ENCODE results near the gene AHNAK. TPM values are rescaled to one million over a fixed set of nuclear protein-coding genes. Genes with fewer than 3 reads are reported as not detected.

AHNAK gene
- total RNA-seq, 1 donor from 2014 or later = 226 TPM

DNA sequence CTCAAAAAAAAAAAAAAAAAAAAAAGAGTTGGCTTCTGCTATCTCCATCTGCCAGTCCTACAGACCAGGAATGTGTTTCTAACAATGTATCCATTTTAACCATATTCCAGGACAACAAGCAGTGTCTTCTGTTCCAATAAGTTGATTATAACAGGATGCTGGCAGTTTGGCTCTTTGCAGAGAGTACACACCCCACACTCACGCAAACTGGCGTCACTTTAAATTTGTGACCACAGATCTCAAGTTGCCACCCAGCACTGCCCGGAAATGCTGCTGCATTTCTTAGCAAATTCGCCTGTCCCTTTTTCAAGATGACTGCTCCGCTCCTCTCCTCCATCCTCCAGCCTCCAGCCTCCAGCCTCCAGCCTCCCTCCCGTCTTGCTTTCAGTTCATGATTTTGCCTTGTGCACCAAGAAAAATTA, 83.5 kb downstream of the AHNAK start:
- DNase-seq (ENCODE audit: low read depth) = no peak
- Histone ChIP-seq H3K27me3 (ENCODE audit: control insufficient read depth, insufficient read depth, low read length) (no peaks in the 10 kb centered on the region), H3K4me3 (ENCODE audit: low read depth, low read length) (no peak overlapping the region), H3K36me3 (ENCODE audit: control insufficient read depth, insufficient read depth, low read length) (no peaks in the 10 kb centered on the region)
- TF ChIP-seq, protein P1, sequence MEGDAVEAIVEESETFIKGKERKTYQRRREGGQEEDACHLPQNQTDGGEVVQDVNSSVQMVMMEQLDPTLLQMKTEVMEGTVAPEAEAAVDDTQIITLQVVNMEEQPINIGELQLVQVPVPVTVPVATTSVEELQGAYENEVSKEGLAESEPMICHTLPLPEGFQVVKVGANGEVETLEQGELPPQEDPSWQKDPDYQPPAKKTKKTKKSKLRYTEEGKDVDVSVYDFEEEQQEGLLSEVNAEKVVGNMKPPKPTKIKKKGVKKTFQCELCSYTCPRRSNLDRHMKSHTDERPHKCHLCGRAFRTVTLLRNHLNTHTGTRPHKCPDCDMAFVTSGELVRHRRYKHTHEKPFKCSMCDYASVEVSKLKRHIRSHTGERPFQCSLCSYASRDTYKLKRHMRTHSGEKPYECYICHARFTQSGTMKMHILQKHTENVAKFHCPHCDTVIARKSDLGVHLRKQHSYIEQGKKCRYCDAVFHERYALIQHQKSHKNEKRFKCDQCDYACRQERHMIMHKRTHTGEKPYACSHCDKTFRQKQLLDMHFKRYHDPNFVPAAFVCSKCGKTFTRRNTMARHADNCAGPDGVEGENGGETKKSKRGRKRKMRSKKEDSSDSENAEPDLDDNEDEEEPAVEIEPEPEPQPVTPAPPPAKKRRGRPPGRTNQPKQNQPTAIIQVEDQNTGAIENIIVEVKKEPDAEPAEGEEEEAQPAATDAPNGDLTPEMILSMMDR (IDR thresholded peaks at IDR 0.05; ENCODE audit: insufficient read depth, low read length, poor library complexity, severe bottlenecking) = no peak

DNA sequence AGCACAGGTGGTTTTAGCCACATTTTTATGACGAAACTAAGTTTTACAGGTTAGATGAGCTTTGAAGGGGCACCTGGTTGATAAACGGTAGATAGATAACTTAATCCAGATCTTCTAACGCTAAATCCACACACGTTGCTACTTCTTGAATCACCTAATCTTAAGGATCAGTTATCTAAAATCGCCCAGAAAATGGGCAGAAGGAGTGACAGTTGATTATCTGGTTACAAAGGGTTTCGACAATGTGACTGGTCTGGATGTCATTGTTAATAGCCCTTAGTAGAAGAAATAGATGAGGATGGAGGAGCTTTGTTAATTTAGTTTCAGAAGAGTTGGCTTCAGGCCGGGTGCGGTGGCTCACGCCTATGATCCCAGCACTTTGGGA, 84.1 kb downstream of the AHNAK start:
- H3K27me3 ChIP-seq (ENCODE audit: control insufficient read depth, insufficient read depth, low read length) = no peaks in the 10 kb centered on the region
- H3K4me3 ChIP-seq (ENCODE audit: low read depth, low read length) = no peak overlapping the region
- TF ChIP-seq, protein P1 (IDR thresholded peaks at IDR 0.05; ENCODE audit: insufficient read depth, low read length, poor library complexity, severe bottlenecking) = no peak
- no peak for DNase-seq (ENCODE audit: low read depth)
- H3K36me3 ChIP-seq (ENCODE audit: control insufficient read depth, insufficient read depth, low read length) = no peaks in the 10 kb centered on the region

DNA sequence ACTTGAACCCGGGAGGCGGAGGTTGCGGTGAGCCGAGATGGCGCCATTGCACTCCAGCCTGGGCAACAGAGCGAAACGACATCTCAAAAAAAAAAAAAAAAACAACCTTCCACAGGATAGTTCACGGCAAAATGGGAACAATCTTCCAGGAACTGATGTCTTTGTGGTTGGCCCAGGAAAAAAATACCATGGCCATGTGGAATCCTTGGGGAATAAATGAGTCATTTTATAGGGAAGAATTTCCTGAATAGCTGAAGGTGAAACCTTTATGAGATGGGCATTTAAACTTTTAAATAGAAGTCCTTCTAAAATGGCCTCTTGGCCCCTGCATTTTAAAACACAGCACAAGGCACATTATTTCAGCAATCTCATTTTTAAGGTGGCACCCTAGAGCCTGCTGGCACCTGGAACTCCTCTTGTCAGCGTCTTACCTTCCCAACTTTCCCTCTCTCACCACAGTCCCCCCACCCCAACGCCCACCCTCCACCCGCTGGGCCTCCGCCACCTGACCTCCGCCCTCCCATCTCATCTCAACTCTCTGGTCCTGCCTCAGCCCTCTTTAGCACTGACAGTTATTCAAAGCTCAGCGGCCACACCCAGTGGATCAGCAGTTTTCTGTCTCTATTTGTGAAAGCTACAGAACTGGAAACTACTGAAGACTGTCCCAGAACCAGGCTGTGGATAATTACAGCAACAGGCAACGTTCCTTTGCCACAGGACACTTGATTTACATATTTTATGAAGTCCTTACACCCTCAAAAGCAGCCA, 84.7 kb downstream of the AHNAK start:
- DNase-seq (ENCODE audit: low read depth) = no peak
- Histone ChIP-seq H3K36me3 (ENCODE audit: control insufficient read depth, insufficient read depth, low read length) (no peaks in the 10 kb centered on the region), H3K27me3 (ENCODE audit: control insufficient read depth, insufficient read depth, low read length) (no peaks in the 10 kb centered on the region), H3K4me3 (ENCODE audit: low read depth, low read length) (no peak overlapping the region)
- TF ChIP-seq, protein P1 (IDR thresholded peaks at IDR 0.05; ENCODE audit: insufficient read depth, low read length, poor library complexity, severe bottlenecking) = no peak

DNA sequence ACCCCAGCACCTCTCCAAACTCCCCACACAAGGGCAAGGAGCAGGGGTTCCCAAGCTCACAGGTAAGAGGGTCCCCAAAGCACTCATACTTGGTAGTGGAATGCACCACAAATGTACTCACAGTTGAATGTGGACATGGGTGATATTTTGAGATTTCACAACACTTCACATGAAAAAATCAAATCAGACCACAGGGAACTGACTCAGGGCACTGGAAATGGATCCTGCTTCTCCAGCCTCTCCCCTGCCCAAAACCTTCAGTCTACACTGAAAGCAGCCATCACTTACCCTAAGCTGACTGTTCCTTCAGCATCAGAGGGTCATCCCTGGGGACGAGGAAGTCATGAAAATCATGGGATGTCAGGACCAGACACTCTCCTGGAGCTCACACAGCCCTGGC, 87.5 kb downstream of the AHNAK start:
- no peaks in the 10 kb centered on the region for H3K36me3 ChIP-seq (ENCODE audit: control insufficient read depth, insufficient read depth, low read length)
- DNase-seq (ENCODE audit: low read depth) = no peak
- H3K4me3 ChIP-seq (ENCODE audit: low read depth, low read length) = no peak overlapping the region
- H3K27me3 ChIP-seq (ENCODE audit: control insufficient read depth, insufficient read depth, low read length) = no peaks in the 10 kb centered on the region
- TF ChIP-seq, protein P1 (IDR thresholded peaks at IDR 0.05; ENCODE audit: insufficient read depth, low read length, poor library complexity, severe bottlenecking) = no peak

DNA sequence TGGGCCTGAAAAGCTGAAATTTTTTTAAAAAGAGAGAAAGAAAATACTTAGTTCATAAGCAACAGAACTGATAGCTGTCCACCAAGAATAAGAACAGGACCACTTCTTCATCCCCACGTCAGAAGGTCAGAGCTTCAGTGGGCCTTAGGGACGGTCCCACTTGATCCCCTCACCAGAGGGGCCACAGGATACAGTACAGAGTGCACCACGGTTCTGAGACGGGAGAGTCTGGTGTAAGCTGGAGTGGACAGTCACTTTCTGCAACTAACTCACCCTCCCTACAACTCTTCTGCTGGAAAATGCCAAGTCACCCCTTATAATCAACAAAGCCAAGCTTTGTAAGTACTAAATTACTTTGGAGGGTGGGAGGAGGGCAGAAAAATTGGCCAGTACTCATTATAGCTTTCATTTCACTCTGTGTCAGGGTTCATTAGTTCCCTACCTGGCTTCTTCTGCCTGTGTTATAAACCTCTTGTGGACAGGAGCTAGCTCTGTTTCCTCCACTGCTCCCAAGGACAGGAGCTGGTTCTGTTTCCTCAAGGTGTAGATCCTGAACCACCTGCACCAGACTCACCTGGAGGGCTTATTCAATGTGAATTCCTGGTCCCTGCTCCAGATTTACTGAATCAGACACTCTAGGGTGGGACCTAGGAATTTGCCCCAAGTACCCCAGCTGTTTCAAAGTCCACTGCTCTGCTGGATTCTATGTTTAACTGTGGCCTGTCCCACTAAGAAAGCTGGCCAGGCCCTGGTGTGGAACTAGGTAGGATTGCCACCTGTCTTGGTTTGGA, 88.2 kb downstream of the AHNAK start:
- H3K4me3 ChIP-seq (ENCODE audit: low read depth, low read length) = no peak overlapping the region
- no peak for DNase-seq (ENCODE audit: low read depth)
- H3K27me3 ChIP-seq (ENCODE audit: control insufficient read depth, insufficient read depth, low read length) = no peaks in the 10 kb centered on the region
- no peaks in the 10 kb centered on the region for H3K36me3 ChIP-seq (ENCODE audit: control insufficient read depth, insufficient read depth, low read length)
- TF ChIP-seq, protein P1 (IDR thresholded peaks at IDR 0.05; ENCODE audit: insufficient read depth, low read length, poor library complexity, severe bottlenecking) = no peak

Measured in kidney epithelial cell (primary cell).